ENCODE results near the gene PTPA.

Gene PTPA

DNA sequence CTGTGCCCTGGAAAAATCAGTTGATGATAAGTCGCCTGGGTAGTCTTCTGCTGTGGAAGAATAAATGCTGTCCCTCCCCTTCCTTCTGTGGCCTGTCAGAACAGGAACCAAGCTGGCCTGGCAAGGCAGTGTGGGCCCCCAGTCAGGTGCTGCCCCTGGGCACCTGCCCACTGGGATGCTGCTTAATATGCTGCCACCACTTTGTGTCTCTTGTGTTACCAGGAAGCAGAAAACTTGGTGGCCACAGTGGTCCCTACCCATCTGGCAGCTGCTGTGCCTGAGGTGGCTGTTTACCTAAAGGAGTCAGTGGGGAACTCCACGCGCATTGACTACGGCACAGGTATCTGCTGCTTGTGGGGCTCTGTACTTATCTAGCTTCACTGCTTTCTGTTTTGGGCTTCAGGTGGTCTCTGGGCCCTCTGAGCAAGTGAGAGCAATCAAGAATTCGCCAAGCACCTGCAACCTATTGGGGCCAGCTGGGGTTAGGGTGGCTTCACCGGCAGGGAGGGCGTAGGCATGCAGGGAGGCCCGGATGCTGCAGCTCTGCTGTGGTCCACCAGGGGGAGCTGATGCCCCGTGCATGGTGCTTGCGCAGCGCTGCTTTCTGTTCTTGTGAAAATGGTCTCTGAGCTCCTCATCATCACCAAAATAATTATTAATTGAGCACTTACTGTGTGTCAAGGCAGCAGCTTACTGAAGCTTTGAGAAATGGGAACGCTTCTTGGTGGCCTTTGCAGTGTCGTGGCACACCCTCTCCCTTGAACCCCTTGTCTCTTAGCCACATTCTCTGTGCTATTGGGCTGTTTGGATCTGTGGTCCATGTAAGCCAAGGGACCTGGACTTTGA is 20.3 kb downstream of the PTPA start:
- Histone ChIP-seq H3K4me2 (no peak overlapping the region), H3K27ac (no peak overlapping the region), H3K9me3 (no peaks in the 10 kb centered on the region), H4K20me1 (peaks cover 25% of the 10 kb centered on the region), H3K36me3 (peaks cover 96% of the 10 kb centered on the region), H3K4me1 (peaks cover 22% of the 10 kb centered on the region), H3K27me3 (no peaks in the 10 kb centered on the region), H3K9ac (no peak overlapping the region), H3K4me3 (no peak overlapping the region)
- TF ChIP-seq Cebpa-rat (IDR thresholded peaks at IDR 0.05): no peak

DNA sequence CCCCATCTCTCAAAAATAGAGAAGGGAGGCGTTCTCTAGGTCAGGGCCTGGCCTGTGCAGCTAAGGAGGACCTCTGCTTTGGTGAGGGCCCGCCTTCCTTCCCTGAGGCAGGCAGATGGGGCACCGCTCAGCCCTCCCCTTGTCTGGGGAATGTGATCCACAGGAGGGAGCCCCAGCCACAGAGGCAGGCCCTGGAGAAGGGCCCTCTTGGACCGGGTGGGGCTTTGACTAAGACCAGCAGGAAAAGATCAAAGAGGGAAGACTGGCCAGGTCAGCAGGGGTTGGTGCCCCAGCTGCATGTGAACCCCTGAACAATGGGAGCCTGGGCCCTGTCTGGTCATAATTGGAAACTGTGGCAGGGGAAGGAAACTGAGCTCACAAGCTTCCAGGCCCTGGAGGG is 21.9 kb downstream of the PTPA start:
- Histone ChIP-seq H3K4me2 (no peak overlapping the region), H3K9ac (no peak overlapping the region), H3K27ac (0 out of 2 replicates have a peak overlapping the region, but pooled peaks have one; percentile 32)

DNA sequence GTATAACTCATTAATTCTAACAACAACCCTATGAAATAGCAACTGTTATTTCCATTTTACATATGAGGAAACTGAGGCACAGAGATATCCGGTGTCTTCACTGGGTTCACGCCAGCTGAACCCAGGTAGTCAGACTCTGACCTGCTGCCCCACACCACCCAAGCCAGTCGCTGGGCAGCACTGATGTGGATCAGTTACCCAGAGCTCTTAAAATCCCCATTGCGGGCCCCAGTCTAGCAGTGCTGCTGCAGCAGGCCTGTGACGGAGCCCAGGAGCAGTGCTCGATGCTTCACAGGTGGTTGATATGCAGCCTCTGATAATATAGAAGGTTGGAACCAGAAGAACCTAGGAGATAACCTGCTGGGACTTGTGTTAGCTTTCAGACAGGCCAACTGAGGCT is 24.3 kb downstream of the PTPA start:
- Histone ChIP-seq H3K27me3 (no peaks in the 10 kb centered on the region), H3K9me3 (no peaks in the 10 kb centered on the region), H3K9ac (no peak overlapping the region), H3K4me1 (peaks cover 29% of the 10 kb centered on the region), H3K36me3 (peaks cover 84% of the 10 kb centered on the region), H3K4me2 (no peak overlapping the region), H3K4me3 (no peak overlapping the region), H4K20me1 (peaks cover 10% of the 10 kb centered on the region; the same call in 1 of the 2 replicates), H3K27ac (no peak overlapping the region)
- TF ChIP-seq Cebpa-rat (IDR thresholded peaks at IDR 0.05): no peak

More for the DNA sequence above, 21.9 kb downstream of the PTPA start:
- peaks cover 10% of the 10 kb centered on the region for H3K4me1 ChIP-seq
- TF ChIP-seq Cebpa-rat (IDR thresholded peaks at IDR 0.05): no peak
- no peaks in the 10 kb centered on the region for H3K27me3 ChIP-seq
- peaks cover 96% of the 10 kb centered on the region for H3K36me3 ChIP-seq
- H3K9me3 ChIP-seq: no peaks in the 10 kb centered on the region
- no peak overlapping the region for H3K4me3 ChIP-seq
- peaks cover 13% of the 10 kb centered on the region; the same call in 1 of the 2 replicates for H4K20me1 ChIP-seq

DNA sequence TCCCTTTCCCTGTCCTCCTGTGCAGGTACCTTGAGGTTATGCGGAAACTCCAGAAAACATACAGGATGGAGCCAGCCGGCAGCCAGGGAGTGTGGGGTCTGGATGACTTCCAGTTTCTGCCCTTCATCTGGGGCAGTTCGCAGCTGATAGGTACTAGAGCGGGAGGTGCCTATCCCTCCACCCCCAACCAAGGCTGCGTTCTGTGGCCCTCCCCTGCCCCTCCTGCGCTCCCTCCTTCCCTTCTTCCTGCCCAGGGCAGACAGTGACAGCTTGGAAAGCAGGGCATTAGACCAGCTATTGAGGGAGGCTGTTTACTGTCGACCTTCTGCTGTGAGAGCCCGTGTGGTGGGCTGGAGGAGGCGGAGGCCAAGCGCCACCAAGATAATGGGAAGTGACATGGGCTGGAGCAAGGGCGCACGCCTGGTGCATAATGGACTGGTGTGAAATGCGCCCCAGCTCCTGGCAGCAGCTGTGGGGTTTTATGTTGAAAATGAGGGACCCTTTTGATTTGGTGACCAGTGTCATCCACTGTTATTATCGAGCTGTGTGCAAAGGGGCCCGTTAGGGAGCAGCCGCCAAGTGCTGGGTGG is 25.3 kb downstream of the PTPA start:
- peaks cover 73% of the 10 kb centered on the region for H3K36me3 ChIP-seq
- H3K27ac ChIP-seq: no peak overlapping the region
- peak overlapping the region; percentile 15 for H3K9ac ChIP-seq
- no peak for TF ChIP-seq Cebpa-rat (IDR thresholded peaks at IDR 0.05)
- H4K20me1 ChIP-seq: no peaks in the 10 kb centered on the region
- no peak overlapping the region for H3K4me3 ChIP-seq
- H3K4me2 ChIP-seq: no peak overlapping the region
- H3K27me3 ChIP-seq: no peaks in the 10 kb centered on the region
- peaks cover 33% of the 10 kb centered on the region for H3K4me1 ChIP-seq
- no peaks in the 10 kb centered on the region for H3K9me3 ChIP-seq

DNA sequence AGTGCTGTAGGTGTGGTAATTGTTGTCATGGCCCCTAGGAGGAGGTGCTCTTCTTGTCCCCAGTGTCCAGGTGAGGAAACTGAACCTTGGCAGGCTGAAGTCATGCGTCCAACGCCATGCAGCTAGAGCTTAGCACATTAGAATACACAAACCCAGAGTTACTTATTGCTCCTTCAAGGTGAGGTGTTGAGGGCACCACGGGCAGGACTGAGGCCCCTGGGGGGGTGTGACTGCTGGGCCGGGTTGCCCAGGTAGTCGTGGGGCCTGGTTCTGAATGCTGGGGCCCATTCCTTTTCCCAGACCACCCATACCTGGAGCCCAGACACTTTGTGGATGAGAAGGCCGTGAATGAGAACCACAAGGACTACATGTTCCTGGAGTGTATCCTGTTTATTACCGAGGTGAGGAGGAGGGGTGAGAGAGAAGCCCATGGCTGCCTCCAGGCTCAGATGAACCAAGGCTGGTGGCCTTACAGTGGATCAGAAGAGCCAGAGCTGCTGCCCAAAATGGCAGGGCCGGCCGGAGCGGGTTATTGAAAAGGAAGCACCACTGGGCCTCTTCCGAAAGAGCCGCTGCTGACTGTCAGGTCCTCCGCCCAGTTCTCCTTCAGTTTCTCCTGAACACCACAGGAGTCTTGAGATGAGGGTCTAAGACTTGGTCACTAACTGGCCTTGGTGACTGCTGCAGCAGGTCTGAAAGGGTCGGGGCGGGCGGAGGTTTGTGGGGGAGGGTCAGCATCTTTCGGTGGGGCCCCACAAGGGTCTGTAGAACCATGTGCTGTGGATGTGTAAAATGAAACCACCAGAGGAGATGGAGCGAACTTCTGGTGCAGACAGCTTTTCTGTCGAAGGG is 26.3 kb downstream of the PTPA start:
- 0 out of 2 replicates have a peak overlapping the region, but pooled peaks have one; percentile 10 for H3K9ac ChIP-seq
- H4K20me1 ChIP-seq: no peaks in the 10 kb centered on the region
- H3K4me3 ChIP-seq: no peak overlapping the region
- no peak overlapping the region for H3K4me2 ChIP-seq
- peaks cover 68% of the 10 kb centered on the region for H3K36me3 ChIP-seq
- H3K9me3 ChIP-seq: no peaks in the 10 kb centered on the region
- H3K27ac ChIP-seq: 0 out of 2 replicates have a peak overlapping the region, but pooled peaks have one; percentile 1
- no peaks in the 10 kb centered on the region for H3K27me3 ChIP-seq
- H3K4me1 ChIP-seq: peaks cover 38% of the 10 kb centered on the region
- TF ChIP-seq Cebpa-rat (IDR thresholded peaks at IDR 0.05): no peak

DNA sequence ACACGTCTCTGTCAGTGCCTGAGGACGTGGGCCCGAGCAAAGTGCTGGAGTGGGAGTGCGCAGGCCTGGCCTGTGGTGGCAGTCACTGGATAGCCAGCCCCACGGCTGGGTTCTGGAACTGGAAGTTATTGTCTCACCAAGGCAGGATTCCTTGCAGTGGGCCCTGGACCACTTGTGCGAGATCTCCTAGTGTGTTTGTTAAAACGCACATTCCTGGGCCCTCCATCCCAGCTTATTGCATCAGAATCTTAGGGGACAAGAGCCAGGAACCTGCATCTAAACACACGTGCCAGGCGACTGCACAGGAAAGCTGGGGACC is 26.9 kb downstream of the PTPA start:
- H3K4me1 ChIP-seq: peaks cover 44% of the 10 kb centered on the region
- peaks cover 65% of the 10 kb centered on the region for H3K36me3 ChIP-seq
- no peaks in the 10 kb centered on the region for H3K27me3 ChIP-seq
- no peak overlapping the region for H3K4me3 ChIP-seq
- H3K9ac ChIP-seq: no peak overlapping the region
- peak overlapping the region; percentile 1; the same call in 1 of the 2 replicates for H3K27ac ChIP-seq
- no peak overlapping the region for H3K4me2 ChIP-seq
- no peaks in the 10 kb centered on the region for H4K20me1 ChIP-seq
- no peaks in the 10 kb centered on the region for H3K9me3 ChIP-seq
- no peak for TF ChIP-seq Cebpa-rat (IDR thresholded peaks at IDR 0.05)

DNA sequence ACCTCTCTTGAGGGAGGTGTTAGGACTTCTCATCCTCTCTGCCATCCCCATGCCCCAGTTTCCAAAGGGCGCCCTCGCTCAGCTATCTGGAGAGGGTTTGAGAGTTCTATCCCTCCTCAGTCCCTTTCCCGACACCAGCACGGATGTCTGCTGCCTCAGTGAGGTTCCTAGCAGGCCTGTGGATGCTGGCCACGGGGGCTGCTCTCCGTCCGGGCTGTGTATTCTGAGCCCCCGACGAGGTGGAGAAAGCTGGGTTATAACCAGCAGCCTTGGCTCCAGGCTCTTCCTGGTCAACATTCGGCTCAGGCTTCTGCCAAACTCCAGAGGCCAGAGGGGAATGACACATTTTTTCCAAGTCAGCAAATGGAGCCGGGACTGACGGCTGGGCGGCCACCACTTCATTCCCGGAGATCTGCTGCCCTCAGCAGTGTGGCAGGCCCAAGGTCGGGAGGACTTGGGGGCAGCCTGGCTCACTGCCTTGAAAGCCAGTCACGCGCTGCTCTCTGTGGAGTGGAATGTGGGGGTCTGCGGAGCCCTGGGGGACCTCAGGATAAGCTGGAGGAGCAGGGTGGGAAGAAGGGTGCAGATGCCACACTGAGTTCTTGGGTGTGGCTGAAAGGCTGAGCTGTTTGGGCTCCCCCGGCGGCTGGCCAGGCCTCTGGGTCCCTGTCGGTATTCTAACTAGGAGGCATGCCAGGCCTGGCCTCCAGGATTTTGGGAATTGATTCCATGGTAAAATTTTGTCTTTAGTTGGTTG is 27.4 kb downstream of the PTPA start:
- peaks cover 62% of the 10 kb centered on the region for H3K36me3 ChIP-seq

DNA sequence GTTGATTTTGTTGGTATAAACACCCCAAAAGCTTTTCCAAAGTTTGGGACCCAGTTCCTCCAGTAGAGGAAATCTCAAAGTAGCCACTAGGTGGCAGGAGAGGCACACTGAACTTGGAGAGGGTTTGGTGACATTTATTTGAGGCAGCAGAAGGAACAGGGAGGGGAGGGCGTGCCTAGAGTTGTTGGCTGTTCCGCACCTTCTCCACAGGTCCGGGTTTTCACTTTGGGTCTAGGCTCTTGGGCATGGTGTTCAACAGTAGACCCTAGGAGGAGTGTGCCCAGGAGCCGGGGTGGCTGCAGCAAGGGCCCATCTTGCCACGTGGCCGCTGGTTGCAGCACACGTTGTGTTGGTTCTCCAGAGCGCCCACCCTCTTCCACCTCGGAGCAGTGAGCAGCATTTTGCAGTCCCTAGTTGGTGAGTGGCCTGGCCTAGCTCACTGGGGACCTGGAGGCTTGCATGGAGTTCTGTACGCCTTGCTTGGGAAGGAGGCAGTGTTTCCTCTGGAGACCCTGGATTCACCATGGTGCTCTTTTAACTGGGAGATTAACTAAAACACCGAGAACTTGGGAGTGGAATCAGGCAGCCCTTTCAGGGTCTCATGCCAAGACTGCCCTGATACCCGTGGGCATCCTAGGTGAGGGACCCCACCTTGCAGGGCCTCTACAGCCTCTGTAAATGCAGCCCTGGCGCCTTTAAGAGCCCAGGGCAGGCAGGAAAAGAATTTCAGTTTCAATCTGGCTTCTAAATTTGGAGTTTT is 28.2 kb downstream of the PTPA start:
- Histone ChIP-seq H3K36me3 (peaks cover 60% of the 10 kb centered on the region), H3K27me3 (no peaks in the 10 kb centered on the region), H3K27ac (peak overlapping the region; percentile 100), H3K9ac (peak overlapping the region; percentile 98), H3K9me3 (no peaks in the 10 kb centered on the region), H3K4me3 (peak overlapping the region; percentile 44), H4K20me1 (no peaks in the 10 kb centered on the region), H3K4me1 (peaks cover 57% of the 10 kb centered on the region), H3K4me2 (peak overlapping the region; percentile 95)
- TF ChIP-seq Cebpa-rat (IDR thresholded peaks at IDR 0.05): no peak

More for the DNA sequence above, 27.4 kb downstream of the PTPA start:
- Histone ChIP-seq H3K4me2 (peak overlapping the region; percentile 95), H3K27me3 (no peaks in the 10 kb centered on the region), H3K4me1 (peaks cover 49% of the 10 kb centered on the region), H3K9me3 (no peaks in the 10 kb centered on the region), H4K20me1 (no peaks in the 10 kb centered on the region), H3K4me3 (no peak overlapping the region), H3K27ac (peak overlapping the region; percentile 58), H3K9ac (peak overlapping the region; percentile 98; the same call in 1 of the 2 replicates)
- TF ChIP-seq Cebpa-rat (IDR thresholded peaks at IDR 0.05): no peak
